HCT116 (cell line): ENCODE results near the gene PGRMC1. TPM values are rescaled to one million over a fixed set of nuclear protein-coding genes. Genes with fewer than 3 reads are reported as not detected.

Experiments
- ATAC-seq: fragments of 200-7000 bp; cut with Tn5 transposase; 2 replicates; pipeline ENCODE4 v1.9.1; 2020; ENCODE audit warnings: mild to moderate bottlenecking, moderate library complexity
- BruUV-seq: library from RNA; stranded (reverse); fragments of 400-500 nt; replicated peaks from 2 replicates; lab custom pipeline; 2021; lab: Mats Ljungman, UMichigan
- CTCF ChIA-PET: fragments of 300-600 bp; sonication (Branson Sonifier 250); formaldehyde crosslinking; loops from one replicate; lab custom pipeline; 2021; ENCODE audit warnings: antibody characterized with exemption; lab: Charles Lee
- POLR2A ChIA-PET: fragments of 300-600, 350-600 bp; sonication (Branson Sonifier 250); formaldehyde crosslinking; loops from one replicate; lab custom pipeline; 2021; ENCODE audit warnings: antibody characterized with exemption; lab: Charles Lee
- RAD21 ChIA-PET, 2 experiments: fragments of 300-600 bp; sonication (Branson Sonifier 250); formaldehyde crosslinking; loops; one replicate each; lab custom pipeline; 2023; ENCODE audit warnings: low total read pairs in 2 of 2; ENCODE audit not compliant: uncharacterized antibody in 2 of 2, unreplicated experiment in 2 of 2, low non-redundant PET in 1 of 2; lab: Charles Lee
- DNase-seq: peaks from one replicate; pipeline ENCODE4 v3.0.0-alpha.2; 2010; ENCODE audit warnings: low read depth, low spot score
- H2AFZ ChIP-seq: fragments of 200-600 bp; shearing (Covaris generic), sonication (generic); 2 replicates; pipeline ENCODE4 v1.6.1; 2017; ENCODE audit warnings: low read depth, mixed run types, mixed read lengths, antibody characterized with exemption, low read length; ENCODE audit not compliant: poor library complexity, severe bottlenecking
- H3K27ac ChIP-seq: 2 replicates; pipeline ENCODE4 v1.5.1; 2012; ENCODE audit warnings: low read depth, low read length
- H3K27me3 ChIP-seq: fragments of 200-600 bp; sonication (generic); 2 replicates; pipeline ENCODE4 v1.6.1; 2016; ENCODE audit warnings: mixed run types, low read length, mixed read lengths; ENCODE audit not compliant: insufficient read depth
- H3K36me3 ChIP-seq, 2 experiments: fragments of 200-500 bp in 1 of 2; fragments of 200-600 bp in 1 of 2; sonication (Bioruptor generic) in 1 of 2; sonication (generic) in 1 of 2; 2 replicates each; pipeline versions ENCODE4 v1.5.1 to v1.6.1; 2014 to 2016; ENCODE audit warnings: low read length in 2 of 2, inconsistent platforms in 1 of 2, mixed read lengths in 1 of 2, mixed run types in 1 of 2; ENCODE audit not compliant: insufficient read depth in 2 of 2, control insufficient read depth in 1 of 2
- H3K4me1 ChIP-seq, 2 experiments: fragments of 200-600 bp in 1 of 2; sonication (generic) in 1 of 2; 2 replicates each; pipeline versions ENCODE4 v1.5.1 to v1.6.1; 2012 to 2017; ENCODE audit warnings: low read length in 2 of 2, inconsistent platforms in 1 of 2, mild to moderate bottlenecking in 1 of 2, mixed read lengths in 1 of 2, mixed run types in 1 of 2, moderate library complexity in 1 of 2; ENCODE audit not compliant: insufficient read depth in 2 of 2, control insufficient read depth in 1 of 2
- H3K4me2 ChIP-seq: fragments of 200-600 bp; sonication (generic); 2 replicates; pipeline ENCODE4 v1.6.1; 2017; ENCODE audit warnings: mixed run types, low read length, mixed read lengths
- H3K4me3 ChIP-seq, 2 experiments: fragments of 200-600 bp in 1 of 2; sonication (generic) in 1 of 2; replicated peaks in 1 of 2; 2 replicates each; pipeline ENCODE4 v1.5.1; 2011 to 2016; ENCODE audit warnings: low read length in 2 of 2, control low read depth in 1 of 2, low read depth in 1 of 2, mild to moderate bottlenecking in 1 of 2, mixed read lengths in 1 of 2, mixed run types in 1 of 2
- H3K79me2 ChIP-seq: fragments of 200-600 bp; sonication (generic); 2 replicates; pipeline ENCODE4 v1.6.1; 2017; ENCODE audit warnings: mild to moderate bottlenecking, mixed run types, low read length, moderate library complexity, mixed read lengths; ENCODE audit not compliant: insufficient read depth
- H3K9ac ChIP-seq: fragments of 200-600 bp; sonication (generic); 2 replicates; pipeline ENCODE4 v1.6.1; 2016; ENCODE audit warnings: low read length, mixed read lengths
- H3K9me2 ChIP-seq: fragments of 200-600 bp; sonication (generic), shearing (Covaris generic); 2 replicates; pipeline ENCODE4 v1.6.1; 2017; ENCODE audit warnings: mixed run types, mild to moderate bottlenecking, moderate library complexity; ENCODE audit not compliant: insufficient read depth
- H3K9me3 ChIP-seq, 2 experiments: fragments of 200-500 bp in 1 of 2; fragments of 200-600 bp in 1 of 2; sonication (Bioruptor generic) in 1 of 2; sonication (generic) in 1 of 2; 2 replicates each; pipeline ENCODE4 v1.6.1; 2014 to 2017; ENCODE audit warnings: low read length in 2 of 2, mixed read lengths in 2 of 2, inconsistent platforms in 1 of 2, low read depth in 1 of 2, mild to moderate bottlenecking in 1 of 2, mixed run types in 1 of 2, moderate library complexity in 1 of 2; ENCODE audit not compliant: control insufficient read depth in 1 of 2, insufficient read depth in 1 of 2
- H4K20me1 ChIP-seq: fragments of 200-600 bp; sonication (generic), shearing (Covaris generic); 2 replicates; pipeline ENCODE4 v1.6.1; 2017; ENCODE audit warnings: mixed run types, mild to moderate bottlenecking, moderate library complexity; ENCODE audit not compliant: insufficient read depth
- CBX3 ChIP-seq: IDR thresholded peaks from 2 replicates; pipeline ENCODE4 v1.6.1; 2012; ENCODE audit warnings: low read depth
- EGR1 ChIP-seq: IDR thresholded peaks from 2 replicates; pipeline ENCODE4 v1.6.1; 2012; ENCODE audit warnings: low read depth
- ELF1 ChIP-seq: IDR thresholded peaks from 2 replicates; pipeline ENCODE4 v1.6.1; 2012; ENCODE audit warnings: low read depth, borderline replicate concordance
- EZH2phosphoT487 ChIP-seq: fragments of 200-600 bp; IDR thresholded peaks from 2 replicates; pipeline ENCODE4 v1.6.1; 2018; ENCODE audit warnings: antibody characterized with exemption, borderline replicate concordance
- JUND ChIP-seq: IDR thresholded peaks from 2 replicates; pipeline ENCODE4 v1.6.1; 2012
- POLR2A ChIP-seq: IDR thresholded peaks from 2 replicates; pipeline ENCODE4 v1.7.0; 2011; ENCODE audit warnings: borderline replicate concordance; ENCODE audit not compliant: insufficient read depth, insufficient read length; ENCODE audit errors: extremely low read depth
- SIN3A ChIP-seq: IDR thresholded peaks from 2 replicates; pipeline ENCODE4 v1.6.1; 2012; ENCODE audit warnings: low read depth
- SP1 ChIP-seq: IDR thresholded peaks from 2 replicates; pipeline ENCODE4 v1.6.1; 2012; ENCODE audit warnings: low read depth
- SRF ChIP-seq: IDR thresholded peaks from 2 replicates; pipeline ENCODE4 v1.6.1; 2012; ENCODE audit warnings: low read depth
- YY1 ChIP-seq: IDR thresholded peaks from 2 replicates; pipeline ENCODE4 v1.6.1; 2011; ENCODE audit warnings: low read length, low read depth, moderate library complexity, mild to moderate bottlenecking; ENCODE audit not compliant: insufficient replicate concordance; ENCODE audit errors: extremely low read depth
- ZBTB33 ChIP-seq: IDR thresholded peaks from 2 replicates; pipeline ENCODE4 v1.6.1; 2011; ENCODE audit warnings: mild to moderate bottlenecking, low read length, moderate library complexity; ENCODE audit not compliant: insufficient replicate concordance; ENCODE audit errors: extremely low read depth
- ZFX ChIP-seq: fragments of 450-650 bp; IDR thresholded peaks from 2 replicates; pipeline ENCODE4 v1.6.1; 2017
- ZNF274 ChIP-seq: fragments of 200-500 bp; sonication (Bioruptor generic); IDR thresholded peaks from 2 replicates; pipeline ENCODE4 v1.6.1; 2014; ENCODE audit warnings: mild to moderate bottlenecking, low read depth, low read length, inconsistent platforms
- intact Hi-C: fragments of 100-400 bp; cut with micrococcal nuclease; formaldehyde crosslinking; loops from 2 replicates; pipeline ENCODE4 v1.10.0; 2022
- total RNA-seq: library from RNA; stranded (reverse); gene quantifications from one replicate; pipeline ENCODE4 v1.2.1, GENCODE V29; 2021; ENCODE audit not compliant: unreplicated experiment
- TF ChIP-seq, protein P1 (sequence below): IDR thresholded peaks from 2 replicates; pipeline ENCODE4 v1.6.1; 2012; ENCODE audit warnings: low read depth
- TF ChIP-seq, protein P2 (sequence below): IDR thresholded peaks from 2 replicates; pipeline ENCODE4 v1.6.1; 2012

Gene PGRMC1
- total RNA-seq, 1 experiment from 2014 or later, result 81.6 TPM

DNA sequence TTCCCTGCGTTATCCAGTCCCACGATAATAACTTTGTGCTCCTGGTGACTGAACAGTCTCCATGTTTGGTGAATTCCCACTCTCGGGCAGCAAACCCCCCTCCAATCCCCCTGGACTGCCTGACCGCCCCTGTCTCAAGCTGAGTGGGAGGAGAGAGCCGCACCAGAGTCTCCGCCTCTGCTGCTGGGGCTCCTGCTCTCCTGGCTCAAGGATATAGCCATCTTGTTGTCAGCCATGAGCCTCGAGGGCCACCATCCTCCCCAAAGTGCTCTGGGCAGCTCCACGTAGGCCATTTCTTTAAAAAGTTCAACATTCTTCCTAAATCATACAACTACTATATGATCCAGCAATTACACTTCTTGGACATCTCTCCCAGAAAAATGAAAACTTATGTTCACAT, 49.3 kb upstream of the PGRMC1 start (continued):
- TF ChIP-seq, protein P1, sequence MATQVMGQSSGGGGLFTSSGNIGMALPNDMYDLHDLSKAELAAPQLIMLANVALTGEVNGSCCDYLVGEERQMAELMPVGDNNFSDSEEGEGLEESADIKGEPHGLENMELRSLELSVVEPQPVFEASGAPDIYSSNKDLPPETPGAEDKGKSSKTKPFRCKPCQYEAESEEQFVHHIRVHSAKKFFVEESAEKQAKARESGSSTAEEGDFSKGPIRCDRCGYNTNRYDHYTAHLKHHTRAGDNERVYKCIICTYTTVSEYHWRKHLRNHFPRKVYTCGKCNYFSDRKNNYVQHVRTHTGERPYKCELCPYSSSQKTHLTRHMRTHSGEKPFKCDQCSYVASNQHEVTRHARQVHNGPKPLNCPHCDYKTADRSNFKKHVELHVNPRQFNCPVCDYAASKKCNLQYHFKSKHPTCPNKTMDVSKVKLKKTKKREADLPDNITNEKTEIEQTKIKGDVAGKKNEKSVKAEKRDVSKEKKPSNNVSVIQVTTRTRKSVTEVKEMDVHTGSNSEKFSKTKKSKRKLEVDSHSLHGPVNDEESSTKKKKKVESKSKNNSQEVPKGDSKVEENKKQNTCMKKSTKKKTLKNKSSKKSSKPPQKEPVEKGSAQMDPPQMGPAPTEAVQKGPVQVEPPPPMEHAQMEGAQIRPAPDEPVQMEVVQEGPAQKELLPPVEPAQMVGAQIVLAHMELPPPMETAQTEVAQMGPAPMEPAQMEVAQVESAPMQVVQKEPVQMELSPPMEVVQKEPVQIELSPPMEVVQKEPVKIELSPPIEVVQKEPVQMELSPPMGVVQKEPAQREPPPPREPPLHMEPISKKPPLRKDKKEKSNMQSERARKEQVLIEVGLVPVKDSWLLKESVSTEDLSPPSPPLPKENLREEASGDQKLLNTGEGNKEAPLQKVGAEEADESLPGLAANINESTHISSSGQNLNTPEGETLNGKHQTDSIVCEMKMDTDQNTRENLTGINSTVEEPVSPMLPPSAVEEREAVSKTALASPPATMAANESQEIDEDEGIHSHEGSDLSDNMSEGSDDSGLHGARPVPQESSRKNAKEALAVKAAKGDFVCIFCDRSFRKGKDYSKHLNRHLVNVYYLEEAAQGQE, result no peak
- no peak for TF ChIP-seq EGR1
- TF ChIP-seq ELF1, result no peak
- no peak for TF ChIP-seq EZH2phosphoT487
- TF ChIP-seq, protein P2, sequence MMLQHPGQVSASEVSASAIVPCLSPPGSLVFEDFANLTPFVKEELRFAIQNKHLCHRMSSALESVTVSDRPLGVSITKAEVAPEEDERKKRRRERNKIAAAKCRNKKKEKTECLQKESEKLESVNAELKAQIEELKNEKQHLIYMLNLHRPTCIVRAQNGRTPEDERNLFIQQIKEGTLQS, result no peak
- TF ChIP-seq POLR2A, result no peak
- TF ChIP-seq SIN3A, result no peak

- Histone ChIP-seq H3K9ac (no peak overlapping the region), H3K36me3 (no peaks in the 10 kb centered on the region), H3K4me1 (no peaks in the 10 kb centered on the region), H3K27ac (no peak overlapping the region), H3K27me3 (no peaks in the 10 kb centered on the region), H3K4me2 (no peak overlapping the region), H3K9me2 (no peaks in the 10 kb centered on the region), H3K79me2 (no peaks in the 10 kb centered on the region), H2AFZ (no peak overlapping the region), H4K20me1 (no peaks in the 10 kb centered on the region), H3K9me3 (no peaks in the 10 kb centered on the region), H3K4me3 (no peak overlapping the region)
- POLR2A ChIA-PET, result no interaction called here
- RAD21 ChIA-PET, result no interaction called here
- no TSS peak for BruUV-seq
- intact Hi-C loops, result no loop called here
- ATAC-seq (no peak), DNase-seq (no peak)
- CTCF ChIA-PET, result no interaction called here
- no peak for TF ChIP-seq CBX3
- TF ChIP-seq, protein P2, result no peak
- no peak for TF ChIP-seq ELF1
- TF ChIP-seq EZH2phosphoT487, result no peak
- TF ChIP-seq SRF, result no peak
- TF ChIP-seq ZBTB33, result no peak
- TF ChIP-seq, protein P1, result no peak
- TF ChIP-seq ZNF274, result no peak
- no peak for TF ChIP-seq YY1
- no peak for TF ChIP-seq EGR1
- no peak for TF ChIP-seq JUND
- no peak for TF ChIP-seq SP1
- TF ChIP-seq ZFX, result no peak
- no peak for TF ChIP-seq SIN3A
- no peak for TF ChIP-seq POLR2A
Measured at GRCh38 chrX:119187298-119187697, 48.8 kb upstream of the PGRMC1 start.
